Stimulated activated naive CD8-positive, alpha-beta T cell treated with anti-CD3 and anti-CD28 coated beads, Interleukin-15, Interleukin-2, amounts not matched to agents 100 U/mL and 50 U/mL, for 24 hours (primary cell): ENCODE data around the gene NAP1L4.

Experiments
- ATAC-seq: fragments of 150-1000 bp; cut with Tn5 transposase; one replicate; pipeline ENCODE4 v1.10.0; 2021
- DNase-seq: peaks from one replicate; pipeline ENCODE4 v3.0.0; 2021

NAP1L4 gene

GRCh38 chr11:2934611-2935239 lies 57.4 kb downstream of the NAP1L4 start:
- DNase-seq (no peak), ATAC-seq (no peak)

- ATAC-seq, result no peak
- DNase-seq, result no peak
These were observed 58.0 kb downstream of the NAP1L4 start for GRCh38 chr11:2934021-2934550.

DNA sequence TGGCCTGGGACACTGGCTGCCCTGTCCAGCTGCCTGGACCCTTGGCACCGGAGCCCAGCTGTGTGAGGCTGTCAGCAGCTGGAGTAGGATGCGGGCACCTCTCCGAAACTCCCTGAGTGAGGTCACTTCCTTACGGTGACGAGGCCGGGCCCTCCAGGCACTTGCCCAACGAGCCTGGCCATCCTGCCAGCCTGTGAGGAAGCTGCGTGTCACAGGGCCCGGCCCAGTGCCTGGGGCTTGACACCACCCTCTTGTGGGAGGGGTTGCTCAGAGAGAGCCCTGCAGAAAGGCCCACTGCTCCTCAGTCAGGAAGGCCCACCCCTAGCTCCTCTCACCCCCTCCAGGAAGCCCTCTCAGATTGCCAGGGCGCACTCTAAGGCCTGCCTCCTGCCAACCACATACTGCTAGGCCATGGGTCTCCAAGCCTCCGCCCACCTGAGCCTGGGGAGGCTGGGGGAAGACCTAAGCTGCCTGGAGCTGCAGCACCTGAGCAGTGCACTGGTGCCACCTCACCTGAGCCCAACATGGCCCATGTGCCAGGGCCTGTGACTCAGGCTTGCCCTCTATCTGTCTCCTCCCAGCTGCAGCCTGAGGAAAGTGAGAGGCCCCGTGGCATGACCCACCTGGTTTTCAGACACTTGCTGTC lies 58.6 kb downstream of the NAP1L4 start:
- peak; percentile 66 for DNase-seq
- ATAC-seq, result peak; percentile 58

- ATAC-seq, result no peak
- no peak for DNase-seq
These were observed 59.3 kb downstream of the NAP1L4 start for GRCh38 chr11:2932850-2933251.

DNA sequence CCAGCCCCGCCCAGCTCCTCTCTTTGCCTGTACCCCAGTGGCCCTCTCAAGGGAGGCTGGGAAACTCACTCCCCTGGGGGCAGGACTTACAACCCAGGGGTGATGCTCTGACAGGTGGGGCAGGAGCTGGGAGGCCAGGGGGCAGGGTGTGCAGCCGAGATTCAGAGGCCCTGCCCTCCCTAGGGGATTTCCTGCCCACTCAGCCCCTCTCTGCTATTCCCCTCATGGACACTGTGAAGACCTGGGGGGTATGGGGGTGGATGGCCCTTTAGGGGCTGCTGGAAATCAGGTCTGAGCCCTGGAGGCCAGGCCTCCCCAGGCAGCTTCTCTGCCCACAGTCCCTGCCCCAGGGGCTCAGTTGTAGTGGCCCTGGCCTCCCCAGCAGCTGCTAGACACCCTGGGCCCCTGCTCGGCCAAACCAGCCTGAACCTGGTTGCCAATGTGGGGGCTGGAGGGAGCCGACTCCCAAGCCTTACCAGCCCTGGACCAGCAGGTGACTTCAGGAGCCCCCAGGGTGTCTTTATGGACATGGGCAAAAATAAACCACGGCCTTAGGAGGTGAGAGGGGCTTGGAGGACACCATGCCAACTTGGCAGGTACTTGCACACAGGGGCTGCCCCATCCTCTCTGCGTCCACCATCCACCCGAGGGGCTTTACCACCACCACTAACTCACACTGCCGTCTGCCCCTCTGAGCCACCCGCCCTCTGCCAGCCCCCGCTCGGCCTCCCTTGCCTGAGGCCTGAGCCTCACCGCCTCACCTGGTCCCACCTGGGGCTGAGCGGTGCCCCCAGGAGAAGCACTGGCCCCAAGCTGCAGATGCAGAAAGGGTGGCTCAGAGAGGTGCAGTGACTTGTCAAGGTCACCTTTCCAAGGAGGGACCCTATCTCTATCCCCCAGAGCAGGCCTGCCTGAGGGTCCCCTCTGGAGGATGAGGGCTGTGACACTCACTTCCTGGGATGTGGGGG lies 60.1 kb downstream of the NAP1L4 start:
- ATAC-seq (no peak), DNase-seq (no peak)

DNA sequence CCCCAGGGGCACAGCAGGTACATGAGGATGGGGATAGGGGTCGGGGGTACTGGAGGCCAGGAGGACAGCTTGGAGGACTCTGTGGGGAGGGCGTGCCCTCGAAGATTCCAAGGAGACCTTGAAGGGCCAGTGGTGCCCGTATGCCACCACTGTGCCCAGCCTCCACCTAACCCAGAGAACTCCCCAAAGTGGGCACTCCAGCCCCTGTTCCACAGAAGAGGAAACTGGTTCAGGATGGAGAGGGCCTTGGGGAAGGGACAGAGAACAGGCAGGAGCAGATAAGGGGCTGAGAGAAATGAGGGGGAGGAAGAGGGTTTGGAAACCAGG lies 60.7 kb downstream of the NAP1L4 start:
- ATAC-seq, result no peak

DNA sequence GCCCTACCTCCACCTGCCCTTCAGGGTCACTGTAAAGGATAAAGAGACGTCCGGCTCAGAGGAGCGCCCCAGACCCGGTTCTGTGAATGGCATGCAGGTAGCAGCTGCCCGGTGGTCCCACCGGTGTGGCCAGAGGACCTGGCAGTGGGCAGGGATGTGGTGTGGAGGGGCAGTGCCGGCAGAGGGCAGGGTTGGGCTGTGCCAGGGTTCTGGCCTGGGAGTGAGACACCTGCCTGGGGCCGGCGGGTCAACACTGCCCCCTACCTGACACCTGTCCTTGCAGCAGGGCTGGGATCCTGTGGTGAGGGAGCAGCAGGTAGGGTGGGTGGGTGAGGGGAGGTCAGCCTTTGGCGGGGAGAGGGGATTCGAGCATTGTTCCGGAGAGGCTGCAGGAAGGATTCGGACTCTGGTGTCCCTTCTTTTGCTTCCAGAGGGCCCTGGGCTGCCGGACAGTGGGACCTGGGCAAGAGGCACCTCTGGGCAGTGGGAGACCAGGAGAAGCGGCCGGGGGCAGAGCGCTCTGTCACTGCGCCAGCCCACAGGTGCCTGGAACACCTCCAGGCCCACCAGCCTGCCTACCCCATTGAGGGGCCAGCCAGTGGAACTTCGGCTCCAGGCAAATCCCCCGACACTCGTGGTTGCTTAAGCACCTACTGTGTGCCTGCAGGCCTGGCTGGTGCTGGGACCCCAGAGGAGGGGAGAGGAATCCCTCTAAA lies 61.3 kb downstream of the NAP1L4 start:
- peak; percentile 67 for DNase-seq
- ATAC-seq, result peak; percentile 15

More for the DNA sequence above, 60.7 kb downstream of the NAP1L4 start:
- DNase-seq, result no peak

GRCh38 chr11:2929950-2930703 lies 62.0 kb downstream of the NAP1L4 start:
- DNase-seq, result peak; percentile 71
- peak; percentile 42 for ATAC-seq

DNA sequence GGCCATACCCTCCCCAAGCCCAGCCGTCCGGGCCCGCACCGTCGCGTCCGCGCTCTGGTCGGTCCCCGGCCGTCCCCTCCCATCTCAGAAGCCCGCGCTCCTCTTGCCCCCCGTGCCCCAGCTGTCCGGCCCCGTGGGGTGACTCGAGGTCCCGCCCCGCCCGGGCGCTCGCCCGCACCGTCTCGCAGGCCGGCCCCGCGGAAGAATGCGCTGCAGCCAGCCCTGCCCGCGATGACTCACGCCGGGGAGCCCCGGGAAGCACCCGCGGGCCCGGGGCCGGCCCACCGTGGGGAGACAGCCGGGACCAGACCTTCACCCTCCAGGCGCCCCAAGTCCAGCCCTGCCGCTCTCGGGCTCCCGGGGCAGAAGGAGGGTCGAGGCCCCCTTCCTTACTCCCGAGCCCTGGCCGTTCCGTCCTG lies 62.6 kb downstream of the NAP1L4 start:
- DNase-seq, result peak; percentile 78
- ATAC-seq, result peak; percentile 42

DNA sequence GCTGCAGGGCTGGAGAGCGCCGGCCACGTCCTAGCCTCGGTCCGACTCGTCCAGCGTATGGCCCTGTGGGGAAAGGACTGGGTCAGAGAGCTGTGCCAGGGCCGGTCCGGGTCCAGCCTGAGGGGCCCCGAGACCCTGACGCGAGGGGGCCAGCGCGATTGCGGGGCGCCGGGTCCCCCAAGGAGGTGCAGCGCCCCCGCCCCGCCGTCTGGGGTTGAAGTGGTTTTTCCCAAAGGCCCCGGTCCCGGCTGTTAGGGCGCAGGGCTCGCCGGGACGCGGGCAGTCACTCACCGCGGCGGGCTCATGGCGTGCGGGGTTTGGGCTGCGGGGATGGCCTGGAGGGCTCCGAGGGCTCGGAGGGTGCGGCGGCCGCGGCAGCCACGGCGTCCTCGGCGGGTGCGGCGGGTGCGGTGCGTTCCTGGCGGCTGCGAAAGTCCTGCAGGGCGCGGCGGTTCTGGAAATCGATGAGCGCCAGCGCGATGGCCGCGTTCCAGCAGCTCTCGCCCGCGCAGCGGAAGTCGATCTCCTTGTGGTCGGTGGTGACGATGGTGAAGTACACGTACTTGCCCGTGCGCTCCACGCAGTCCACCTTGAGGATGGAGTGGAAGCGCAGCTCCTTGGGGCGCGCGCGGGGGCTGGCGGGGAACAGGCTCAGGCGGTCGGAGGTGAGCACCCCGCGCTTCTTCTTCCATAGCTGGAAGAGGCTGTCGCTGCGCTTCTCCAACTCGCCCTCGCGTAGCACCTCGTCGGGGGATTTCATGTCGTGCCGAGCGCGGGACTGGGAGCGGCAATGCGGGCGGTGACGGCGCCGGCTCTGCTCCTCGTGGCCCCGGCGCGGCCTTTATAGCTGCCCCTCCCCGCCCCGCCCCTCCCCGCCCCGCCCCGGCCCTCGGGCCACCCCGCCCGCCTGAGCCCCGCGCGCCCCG lies 63.3 kb downstream of the NAP1L4 start, which contains the start of gene PHLDA2:
Gene PHLDA2 (minus strand): TSS at position 816 of the 926 bp plus-strand sequence. CDS start 56 bp downstream, at position 760.
- DNase-seq (peak; percentile 71), ATAC-seq (peak; percentile 30)

- DNase-seq, result no peak
- ATAC-seq, result no peak
These were observed 64.1 kb downstream of the NAP1L4 start for GRCh38 chr11:2927851-2928604.

- no peak for DNase-seq
These were observed 64.9 kb downstream of the NAP1L4 start for GRCh38 chr11:2927121-2927800.

DNA sequence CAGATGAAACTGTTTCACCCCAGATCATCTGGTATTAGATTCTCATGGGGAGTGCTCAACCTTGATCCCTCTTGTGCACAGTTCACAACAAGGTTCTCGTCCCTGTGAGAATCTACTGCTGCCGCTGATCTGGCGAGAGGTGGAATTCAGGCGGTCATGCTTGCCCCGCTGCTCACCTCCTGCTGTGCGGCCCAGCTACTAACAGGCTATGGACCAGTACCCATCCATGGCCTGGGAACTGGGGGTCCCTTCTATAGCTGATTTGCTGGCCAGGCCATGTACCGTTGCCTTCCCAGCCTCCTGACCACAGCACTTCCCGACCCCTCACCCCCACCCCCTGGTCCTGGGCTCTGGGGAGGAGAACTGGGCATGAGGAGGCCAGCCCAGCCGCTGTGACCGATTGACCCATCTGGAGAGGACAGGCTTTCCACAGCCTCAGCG lies 65.5 kb downstream of the NAP1L4 start:
- DNase-seq, result no peak
- no peak for ATAC-seq

More at GRCh38 chr11:2927121-2927800, 64.9 kb downstream of the NAP1L4 start:
- no peak for ATAC-seq

DNA sequence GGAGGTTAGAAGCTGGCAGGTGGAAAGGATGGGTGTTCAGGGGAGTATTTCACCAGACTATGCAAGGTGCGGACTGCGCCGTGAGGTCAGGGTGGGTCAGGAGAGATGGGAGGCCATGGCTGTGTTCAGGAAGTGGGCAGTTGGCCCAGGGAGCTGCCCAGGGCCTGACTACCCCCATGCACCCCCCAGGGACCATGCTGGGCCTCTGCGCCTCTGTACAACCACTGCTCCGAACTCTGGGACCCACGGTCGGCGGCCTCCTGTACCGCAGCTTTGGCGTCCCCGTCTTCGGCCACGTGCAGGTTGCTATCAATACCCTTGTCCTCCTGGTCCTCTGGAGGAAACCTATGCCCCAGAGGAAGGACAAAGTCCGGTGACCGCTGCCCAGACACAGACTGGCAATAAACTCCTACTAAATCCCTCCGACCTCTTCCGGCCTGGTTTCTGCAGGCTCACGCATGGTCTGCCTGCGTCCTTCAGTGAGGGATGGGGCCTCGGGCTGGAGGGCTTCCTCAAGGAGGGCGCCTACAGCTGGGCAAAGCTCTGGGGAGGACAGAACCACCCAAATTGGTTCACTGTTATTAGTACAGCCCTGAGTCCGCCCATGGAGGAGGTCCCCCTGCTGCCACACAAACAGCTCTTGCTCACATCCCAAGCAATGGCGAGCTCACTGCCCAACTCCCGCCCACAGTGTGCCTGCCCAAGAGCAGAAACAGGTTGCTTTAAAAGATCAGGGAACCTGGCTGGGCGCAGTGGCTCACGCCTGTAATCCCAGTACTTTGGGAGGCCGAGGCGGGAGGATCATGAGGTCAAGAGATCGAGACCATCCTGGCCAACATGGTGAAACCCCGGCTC lies 67.1 kb downstream of the NAP1L4 start:
- ATAC-seq (no peak), DNase-seq (no peak)

GRCh38 chr11:2924381-2924780 lies 67.7 kb downstream of the NAP1L4 start:
- no peak for ATAC-seq
- DNase-seq, result no peak

GRCh38 chr11:2923446-2924375 lies 68.4 kb downstream of the NAP1L4 start:
- ATAC-seq (no peak), DNase-seq (no peak)
